Rectal smooth muscle tissue (tissue), 1 donor: ENCODE measurements around the gene DBNL.
"Not testable (repeated sequence)": the region's sequence is repeated elsewhere in the genome, so short reads cannot be mapped to it uniquely, and the experiment has no call there.

ENCODE experiments used
- H3K27ac ChIP-seq: one replicate; pipeline ENCODE4 v1.7.0; 2013; ENCODE audit warnings: low read depth, low read length, inconsistent platforms
- H3K27me3 ChIP-seq: one replicate; pipeline ENCODE4 v1.7.0; 2013; ENCODE audit warnings: low read length; ENCODE audit not compliant: control insufficient read depth, insufficient read depth
- H3K36me3 ChIP-seq: one replicate; pipeline ENCODE4 v1.7.0; 2013; ENCODE audit warnings: low read length; ENCODE audit not compliant: control insufficient read depth, insufficient read depth
- H3K4me1 ChIP-seq: one replicate; pipeline ENCODE4 v1.7.0; 2013; ENCODE audit warnings: low read length; ENCODE audit not compliant: control insufficient read depth, insufficient read depth
- H3K4me3 ChIP-seq: one replicate; pipeline ENCODE4 v1.7.0; 2013; ENCODE audit warnings: low read length
- H3K9ac ChIP-seq: one replicate; pipeline ENCODE4 v1.7.0; 2013; ENCODE audit warnings: low read length

Gene DBNL

GRCh38 chr7:44044315-44045225 is at the start of gene DBNL:
Gene DBNL (plus strand): TSS chr7:44044702. CDS start chr7:44044738, 36 bp downstream.
- Histone ChIP-seq H3K27me3 (no peaks in the 10 kb centered on the region), H3K4me1 (peaks cover 11% of the 10 kb centered on the region), H3K27ac (peak within 1 kb of the TSS; percentile 86)

GRCh38 chr7:43997532-43997931 is 47.0 kb upstream of the DBNL start, which contains the start of gene SPDYE1:
Gene SPDYE1 (plus strand): TSS chr7:43997897. CDS start chr7:43999950, 2,053 bp downstream.
- not testable (repeated sequence) for H3K36me3 ChIP-seq, H3K4me3 ChIP-seq

More at GRCh38 chr7:44044315-44045225, at the start of gene DBNL:
- peak within 1 kb of the TSS; percentile 91 for H3K4me3 ChIP-seq
- peak within 1 kb of the TSS; percentile 91 for H3K9ac ChIP-seq
- no peaks in the 10 kb centered on the region for H3K36me3 ChIP-seq

GRCh38 chr7:44012081-44012480 is 32.4 kb upstream of the DBNL start:
- not testable (repeated sequence) for H3K4me3 ChIP-seq, H3K4me1 ChIP-seq, H3K36me3 ChIP-seq, H3K27ac ChIP-seq, H3K27me3 ChIP-seq, H3K9ac ChIP-seq

More at GRCh38 chr7:43997532-43997931, 47.0 kb upstream of the DBNL start, which contains the start of gene SPDYE1:
- H3K4me1 ChIP-seq, H3K27ac ChIP-seq, H3K9ac ChIP-seq, H3K27me3 ChIP-seq: not testable (repeated sequence)

GRCh38 chr7:44015090-44015489 is 29.4 kb upstream of the DBNL start:
- not testable (repeated sequence) for H3K9ac ChIP-seq, H3K27me3 ChIP-seq, H3K4me1 ChIP-seq, H3K4me3 ChIP-seq, H3K36me3 ChIP-seq, H3K27ac ChIP-seq

GRCh38 chr7:44018857-44019807 is 25.4 kb upstream of the DBNL start:
- Histone ChIP-seq H3K9ac (peak overlapping the region; percentile 68), H3K4me3 (peak overlapping the region; percentile 83), H3K27ac (peak overlapping the region; percentile 72)
- not testable (repeated sequence) for H3K36me3 ChIP-seq, H3K4me1 ChIP-seq, H3K27me3 ChIP-seq

- not testable (repeated sequence) for H3K36me3 ChIP-seq, H3K27ac ChIP-seq, H3K4me1 ChIP-seq, H3K9ac ChIP-seq, H3K4me3 ChIP-seq, H3K27me3 ChIP-seq
Observed at GRCh38 chr7:44019825-44020224, 24.7 kb upstream of the DBNL start.

- H3K9ac ChIP-seq, H3K27ac ChIP-seq, H3K4me1 ChIP-seq, H3K36me3 ChIP-seq, H3K27me3 ChIP-seq, H3K4me3 ChIP-seq: not testable (repeated sequence)
Observed at GRCh38 chr7:44022069-44022468, 22.4 kb upstream of the DBNL start.

GRCh38 chr7:44022796-44023467 is 21.6 kb upstream of the DBNL start:
- not testable (repeated sequence) for H3K9ac ChIP-seq, H3K27me3 ChIP-seq, H3K36me3 ChIP-seq, H3K4me3 ChIP-seq, H3K4me1 ChIP-seq, H3K27ac ChIP-seq

- H3K9ac ChIP-seq, H3K36me3 ChIP-seq, H3K27ac ChIP-seq, H3K4me1 ChIP-seq, H3K4me3 ChIP-seq, H3K27me3 ChIP-seq: not testable (repeated sequence)
Observed at GRCh38 chr7:44029433-44029832, 15.1 kb upstream of the DBNL start.

GRCh38 chr7:44030029-44030428 is 14.5 kb upstream of the DBNL start:
- not testable (repeated sequence) for H3K27ac ChIP-seq, H3K4me1 ChIP-seq, H3K27me3 ChIP-seq, H3K4me3 ChIP-seq, H3K9ac ChIP-seq, H3K36me3 ChIP-seq

- not testable (repeated sequence) for H3K4me1 ChIP-seq
Observed at GRCh38 chr7:44031319-44031718, 13.2 kb upstream of the DBNL start.

GRCh38 chr7:44032031-44032430 is 12.5 kb upstream of the DBNL start:
- H3K4me1 ChIP-seq, H3K27ac ChIP-seq, H3K36me3 ChIP-seq: not testable (repeated sequence)

More at GRCh38 chr7:44031319-44031718, 13.2 kb upstream of the DBNL start:
- not testable (repeated sequence) for H3K9ac ChIP-seq, H3K27me3 ChIP-seq, H3K36me3 ChIP-seq, H3K4me3 ChIP-seq, H3K27ac ChIP-seq

More at GRCh38 chr7:44032031-44032430, 12.5 kb upstream of the DBNL start:
- H3K9ac ChIP-seq, H3K4me3 ChIP-seq, H3K27me3 ChIP-seq: not testable (repeated sequence)
